T-helper 22 cell (primary cell): ENCODE results near the gene NEDD4.
"Not testable (repeated sequence)": the region's sequence is repeated elsewhere in the genome, so short reads cannot be mapped to it uniquely, and the experiment has no call there.

ENCODE experiments used
- DNase-seq: peaks from one replicate; pipeline ENCODE4 v3.0.0-alpha.2; 2020; ENCODE audit warnings: low read depth

NEDD4 gene

DNA sequence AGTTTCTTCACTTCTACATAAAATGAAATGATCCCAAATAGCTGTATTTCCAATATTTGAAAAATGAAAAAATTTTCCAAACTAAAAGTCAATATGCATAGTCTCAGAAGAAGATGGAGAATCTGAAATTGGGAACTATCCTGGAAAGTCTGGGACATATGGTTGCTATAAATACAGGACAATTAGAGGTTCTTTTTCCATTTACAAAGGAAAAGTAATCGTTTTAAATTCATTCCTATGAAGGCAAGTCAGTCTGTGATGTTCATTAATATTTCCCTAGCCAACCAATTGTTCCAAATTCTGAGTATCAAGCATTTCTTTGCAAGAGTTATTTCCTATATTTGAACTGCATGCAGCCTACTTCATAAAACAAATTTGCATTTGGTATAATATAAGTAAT is 102.2 kb downstream of the NEDD4 start:
- no peak for DNase-seq

DNA sequence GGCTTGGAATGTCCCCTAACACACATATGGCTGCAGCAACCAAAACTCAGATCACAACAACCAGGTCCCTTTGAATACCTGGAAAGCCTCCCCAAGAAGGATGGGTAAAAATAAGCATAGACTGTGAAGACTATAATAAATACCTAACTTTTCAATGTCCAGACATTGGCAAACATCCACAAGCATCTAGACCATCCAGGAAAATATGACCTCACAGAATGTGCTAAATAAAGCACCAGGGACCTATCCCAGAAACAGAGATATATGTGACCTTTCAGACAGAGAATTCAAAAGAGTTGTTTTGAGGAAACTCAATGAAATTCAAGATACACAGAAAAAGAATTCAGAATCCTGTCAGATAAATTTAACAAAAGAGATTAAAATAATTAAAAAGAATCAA is 109.2 kb downstream of the NEDD4 start:
- DNase-seq = no peak

DNA sequence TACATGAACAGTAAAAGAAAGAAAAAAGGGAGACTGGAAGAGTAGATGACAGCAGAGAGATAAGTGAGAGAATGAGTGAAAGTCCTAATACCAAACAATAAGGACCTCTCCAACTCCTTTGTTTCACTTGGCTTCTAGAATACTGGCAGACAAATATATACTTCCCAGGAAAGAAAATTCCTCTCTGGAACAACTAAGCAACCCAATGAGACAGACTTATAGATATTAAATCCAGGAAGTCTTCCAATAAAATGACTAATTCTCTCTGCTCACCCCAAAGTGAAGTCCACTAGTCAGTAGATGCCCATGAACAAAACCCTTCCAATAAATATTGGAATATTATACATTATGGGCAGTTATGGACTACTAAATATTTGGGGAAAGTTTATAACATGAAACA is 114.2 kb downstream of the NEDD4 start:
- DNase-seq = no peak

DNA sequence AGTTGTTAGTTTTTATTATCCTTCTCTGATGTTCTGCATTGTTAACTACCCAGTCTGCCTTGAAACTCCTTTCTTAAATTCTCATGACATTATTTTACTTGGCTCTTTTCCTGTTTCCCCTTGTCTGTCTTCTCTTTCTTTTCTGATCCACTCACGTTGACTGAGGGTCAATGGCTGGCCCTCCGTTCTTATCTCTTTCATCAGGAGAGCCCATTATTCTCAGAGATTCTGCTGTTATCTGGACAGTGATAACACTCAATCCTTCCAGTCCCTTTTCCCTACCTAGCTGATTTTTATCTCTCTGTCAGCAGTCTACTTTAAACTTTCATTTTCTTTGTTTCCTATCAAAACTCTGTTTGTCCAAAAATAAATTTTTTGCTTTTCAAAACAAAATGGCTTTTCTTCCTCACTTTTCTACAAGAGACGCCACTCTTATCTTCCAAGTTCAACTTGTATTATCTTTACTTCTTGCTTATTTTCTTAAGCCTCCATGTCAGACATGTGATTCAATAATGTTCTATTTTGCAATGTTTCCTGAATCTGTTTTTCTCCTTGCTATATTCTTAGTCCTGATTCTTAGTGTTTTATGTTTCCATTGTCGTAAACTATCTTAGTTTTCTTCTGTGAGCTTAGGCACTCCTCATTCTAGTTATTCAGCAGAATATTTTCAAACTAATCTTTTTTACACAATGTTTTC is 120.2 kb downstream of the NEDD4 start:
- DNase-seq = no peak

DNA sequence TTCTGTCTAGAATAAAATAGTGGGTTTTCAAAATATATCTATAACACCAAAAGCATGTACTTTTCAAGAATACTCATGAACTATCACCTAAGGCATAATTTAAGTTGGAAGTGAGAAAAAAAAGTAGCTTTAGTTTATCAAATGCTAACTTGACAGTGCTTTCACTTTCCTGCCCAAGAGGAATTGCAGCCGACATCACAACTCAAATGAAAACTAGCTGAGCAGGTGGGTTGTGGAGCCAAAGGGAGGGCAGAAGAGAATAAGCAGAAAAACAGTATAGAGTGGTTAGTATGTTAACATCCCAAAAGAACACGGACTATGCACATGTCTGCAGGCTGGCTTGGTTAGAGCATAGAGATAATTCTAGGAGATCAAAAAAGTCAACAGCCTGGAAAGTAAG is 120.9 kb downstream of the NEDD4 start:
- DNase-seq = no peak

DNA sequence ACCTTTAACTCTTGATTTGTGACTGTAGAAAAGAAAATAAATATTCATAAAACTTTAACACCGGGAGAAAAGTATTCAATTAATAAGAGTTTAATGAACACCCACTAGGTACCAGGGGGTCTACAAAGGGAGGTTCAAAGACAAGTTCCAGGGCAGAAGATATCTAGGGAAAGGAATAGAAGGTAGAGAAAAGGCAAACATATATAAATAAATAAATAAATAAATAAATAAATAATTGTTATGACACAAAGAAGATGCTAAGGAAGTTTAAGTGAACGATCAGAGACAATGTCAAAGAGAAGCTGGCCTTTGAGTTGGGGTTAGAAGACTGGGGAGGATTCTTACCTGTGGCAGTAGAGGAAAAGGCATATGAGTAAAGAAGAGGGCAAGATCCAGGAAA is 123.8 kb downstream of the NEDD4 start:
- no peak for DNase-seq

DNA sequence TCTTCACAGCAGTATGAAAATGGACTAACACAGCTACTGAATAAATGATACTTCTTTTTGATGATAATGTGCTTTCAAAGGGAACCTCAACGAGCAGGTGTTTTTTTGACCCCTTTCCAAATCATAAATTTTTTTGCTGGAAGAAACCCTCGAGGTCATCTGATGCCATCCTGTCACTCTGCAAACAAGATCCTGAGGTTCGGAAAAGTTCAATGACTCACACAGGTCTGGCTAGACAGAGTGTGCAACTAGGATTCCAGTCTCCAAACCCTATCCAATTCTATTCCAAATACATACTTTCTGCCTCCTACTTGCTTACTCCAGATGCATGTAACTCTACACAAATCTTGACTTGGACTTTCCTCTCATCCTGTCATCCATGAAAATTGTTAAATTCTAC is 124.7 kb downstream of the NEDD4 start:
- no peak for DNase-seq

DNA sequence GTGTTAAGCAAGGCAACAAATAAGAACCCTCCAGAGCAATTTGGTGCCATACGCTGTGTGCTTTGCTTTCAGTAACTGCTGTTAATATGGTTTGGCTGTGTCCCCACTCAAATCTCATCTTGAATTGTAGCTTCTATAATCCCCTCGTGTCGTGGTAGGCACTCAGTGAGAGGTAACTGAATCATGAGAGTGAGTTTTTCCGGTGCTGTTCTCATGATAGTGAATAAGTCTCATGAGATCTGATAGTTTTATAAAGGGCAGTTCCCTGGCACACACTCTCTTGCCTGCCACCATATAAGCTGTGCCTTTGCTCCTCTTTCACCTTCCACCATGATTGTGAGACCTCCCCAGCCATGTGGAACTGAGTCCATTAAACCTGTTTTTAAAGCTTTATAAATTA is 125.1 kb downstream of the NEDD4 start:
- DNase-seq = not testable (repeated sequence)

DNA sequence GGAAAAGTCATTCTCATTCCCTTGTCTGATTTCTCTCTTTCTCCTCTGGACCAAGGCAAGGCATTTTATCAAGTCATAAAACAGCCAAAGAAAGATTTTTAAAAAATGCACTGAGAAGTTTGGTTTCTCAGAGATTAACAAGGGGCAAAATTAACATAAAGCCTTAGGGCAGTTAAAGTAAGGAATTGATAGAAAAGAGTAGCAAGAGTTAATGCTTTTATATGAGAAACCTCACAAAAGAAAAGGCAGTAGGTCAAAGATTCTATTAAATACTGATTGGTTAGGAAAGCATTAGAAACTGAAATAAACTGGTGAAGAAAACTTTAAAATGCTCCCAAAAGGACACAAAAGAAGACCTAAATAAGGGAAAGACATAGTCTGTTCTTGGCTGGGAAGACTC is 129.5 kb downstream of the NEDD4 start:
- DNase-seq = no peak

DNA sequence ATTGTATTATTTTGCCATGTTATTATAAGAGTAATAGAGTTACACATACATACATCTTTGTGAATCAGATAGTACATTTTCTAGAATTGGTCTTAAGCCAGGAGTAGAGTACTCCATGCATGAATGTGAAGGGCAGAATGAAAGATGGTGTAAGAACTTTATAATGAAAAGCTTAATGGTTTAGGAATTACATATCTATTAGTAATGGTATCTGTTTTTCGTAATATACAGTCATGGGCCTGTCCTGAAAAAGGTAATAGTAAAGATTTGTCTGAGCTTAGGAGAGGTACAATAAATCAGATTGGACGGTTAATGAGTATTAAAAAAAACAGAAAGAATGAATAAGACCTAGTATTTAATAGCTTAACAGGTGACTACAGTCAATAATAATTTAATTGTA is 132.3 kb downstream of the NEDD4 start:
- DNase-seq = no peak

DNA sequence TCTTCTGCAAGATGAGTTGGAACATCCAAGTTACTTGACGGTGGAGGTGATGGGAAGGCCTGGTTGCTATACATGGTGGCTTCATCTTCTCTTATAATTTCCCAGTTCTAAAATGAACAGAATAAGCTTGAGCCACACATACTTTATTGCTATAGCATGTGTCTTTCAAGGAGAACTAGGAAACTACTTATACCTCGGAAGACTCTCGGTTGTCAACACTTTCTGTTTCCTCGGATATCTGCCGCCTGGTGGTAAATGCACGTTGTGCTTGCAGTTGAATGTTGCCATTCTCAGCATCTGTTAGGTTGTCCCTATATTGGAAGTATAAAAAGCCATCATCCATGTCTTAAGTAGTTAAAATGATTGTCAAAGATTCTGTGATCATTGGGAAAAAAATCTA is 132.9 kb downstream of the NEDD4 start:
- no peak for DNase-seq

DNA sequence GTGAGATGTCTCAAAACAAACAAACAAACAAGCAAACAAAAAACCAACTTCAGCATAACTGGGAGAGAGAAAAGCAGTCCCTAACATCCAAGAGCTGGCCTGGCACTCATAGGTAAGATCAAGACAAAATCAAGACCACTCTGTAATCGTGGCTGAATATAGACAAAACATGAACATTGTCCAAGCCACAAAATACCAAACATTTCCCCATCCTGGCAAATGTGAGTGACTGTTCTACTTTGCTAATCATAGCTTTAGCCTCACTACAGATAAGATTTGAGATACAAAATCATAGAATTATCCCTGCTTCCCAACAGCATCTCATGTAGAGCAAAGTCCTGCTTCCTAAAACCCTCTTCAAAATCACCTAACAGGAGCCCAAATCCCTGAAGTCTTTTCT is 133.7 kb downstream of the NEDD4 start:
- DNase-seq = no peak

DNA sequence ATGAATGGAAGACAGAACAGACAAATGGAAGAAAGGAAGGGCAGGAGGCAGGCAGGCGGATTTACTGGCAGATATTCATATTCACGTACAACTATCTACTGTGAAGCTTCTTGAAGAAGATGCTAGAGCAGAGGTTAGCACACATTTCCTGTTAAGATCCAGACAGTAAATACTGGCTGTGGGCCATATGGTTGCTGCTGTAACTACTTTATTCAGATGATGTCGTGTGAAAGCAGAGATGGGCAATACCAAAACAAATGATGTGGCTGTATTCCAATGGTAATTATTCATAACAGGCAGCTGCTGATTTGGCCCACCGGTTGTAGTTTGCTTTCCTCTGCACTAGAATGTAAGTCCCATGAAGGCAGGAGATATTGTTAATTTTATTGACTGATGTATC is 134.8 kb downstream of the NEDD4 start:
- no peak for DNase-seq

DNA sequence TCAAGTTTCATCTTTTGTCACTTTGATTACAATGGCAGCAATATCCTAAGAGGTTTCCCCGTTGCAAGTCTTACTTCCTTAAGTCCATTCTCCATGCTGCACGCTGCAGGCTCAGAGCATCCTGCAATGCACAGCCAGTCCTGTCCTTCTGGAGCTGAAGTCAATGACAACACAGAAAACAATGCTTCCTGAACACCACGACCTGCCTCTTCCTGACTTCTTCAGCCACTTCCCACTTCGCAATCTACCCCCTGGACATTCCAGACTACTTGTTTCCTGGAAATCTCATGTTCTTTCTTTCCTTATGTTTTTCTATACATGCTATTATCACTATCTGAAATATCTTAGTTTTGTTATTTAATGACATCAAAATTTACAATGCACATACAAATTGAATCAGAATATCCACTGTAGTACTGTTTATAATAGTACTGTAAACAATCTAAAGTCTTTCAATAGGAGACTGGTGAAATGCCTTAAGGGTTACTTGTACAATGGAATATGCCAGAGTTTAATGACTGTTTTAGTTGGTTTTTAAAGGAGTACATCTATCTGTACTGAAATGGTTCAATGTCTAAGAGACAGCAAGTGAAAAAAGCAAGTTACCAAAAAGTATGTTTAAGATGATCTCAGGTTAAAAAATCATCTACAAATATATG is 136.8 kb downstream of the NEDD4 start:
- DNase-seq = no peak

DNA sequence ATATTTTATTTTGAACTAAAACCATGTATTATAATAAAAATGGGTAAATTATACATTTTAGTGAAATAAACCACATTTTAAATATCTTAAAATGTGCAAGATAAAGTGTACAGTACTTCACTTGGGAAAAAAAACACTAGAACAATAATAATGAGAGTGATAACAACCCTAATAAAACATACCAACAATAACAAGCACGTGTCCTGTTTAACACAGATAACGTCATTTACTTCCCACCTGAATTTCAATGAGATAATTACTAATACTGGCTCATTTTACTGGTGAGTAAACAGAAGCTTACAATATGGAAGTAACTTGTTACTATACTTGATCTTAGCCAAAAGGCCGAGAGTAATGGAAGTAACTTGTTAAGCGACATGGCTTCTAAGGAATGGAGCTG is 140.3 kb downstream of the NEDD4 start:
- DNase-seq = no peak

DNA sequence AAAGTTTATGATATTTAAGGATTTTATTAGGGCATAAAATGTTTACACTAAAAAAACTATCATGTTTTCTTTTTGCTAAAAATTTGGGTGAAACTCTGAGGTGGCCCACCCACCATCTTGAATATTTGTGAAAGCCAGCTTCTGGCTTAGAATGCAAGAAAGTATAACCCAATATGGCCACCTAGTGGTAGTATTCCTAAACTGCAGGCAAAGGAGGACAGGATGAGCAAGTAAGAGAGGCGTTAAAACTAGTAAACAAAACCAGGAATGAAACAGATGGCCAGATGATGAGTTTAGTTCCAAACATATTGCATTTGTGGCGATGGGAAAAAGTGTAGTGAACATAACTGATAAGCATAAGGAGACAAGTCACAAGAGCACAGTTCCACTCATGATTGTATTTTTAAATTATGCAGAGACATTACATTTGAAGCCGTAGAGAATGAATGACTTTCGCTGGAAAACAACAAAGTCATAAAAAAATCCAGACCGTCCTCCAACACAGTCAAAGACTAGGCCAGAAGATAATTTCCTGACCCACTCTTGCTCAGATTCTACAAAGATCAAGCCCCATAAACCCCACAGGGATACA is 147.2 kb downstream of the NEDD4 start:
- no peak for DNase-seq

DNA sequence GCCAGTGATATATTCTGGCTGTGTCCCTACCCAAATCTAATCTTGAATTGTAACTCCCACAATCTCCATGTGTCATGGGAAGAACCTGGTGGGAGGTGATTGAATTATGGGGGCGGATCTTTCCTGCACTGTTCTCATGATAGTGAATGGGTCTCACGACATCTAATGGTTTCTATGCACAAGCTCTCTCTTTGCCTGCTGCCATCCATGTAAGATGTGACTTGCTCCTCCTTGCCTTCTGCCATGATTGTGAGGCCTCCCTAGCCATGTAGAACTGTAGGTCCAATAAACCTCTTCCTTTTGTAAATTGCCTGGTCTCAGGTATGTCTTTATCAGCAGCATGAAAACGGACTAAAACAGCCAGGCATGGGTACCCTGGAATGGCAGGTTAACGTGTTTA is 150.5 kb downstream of the NEDD4 start:
- not testable (repeated sequence) for DNase-seq

DNA sequence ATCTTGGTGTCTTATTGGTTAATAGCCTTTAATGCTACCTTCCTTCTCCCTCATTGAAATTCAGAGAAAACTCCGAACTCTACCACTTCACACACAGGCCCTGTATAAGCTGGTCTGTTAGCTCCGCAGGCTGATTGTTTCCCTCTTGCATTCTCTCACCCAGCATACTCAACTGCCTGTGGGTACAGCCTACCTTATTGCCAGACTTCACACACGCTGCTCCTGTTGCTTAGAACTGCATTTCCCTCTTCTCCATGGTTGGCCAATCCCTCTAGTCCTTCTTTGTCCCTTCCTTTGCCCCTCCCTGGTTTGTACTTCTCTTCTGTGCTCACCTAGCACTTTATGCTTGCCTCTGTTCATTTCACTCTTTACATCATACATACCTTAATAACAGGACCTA is 157.5 kb downstream of the NEDD4 start:
- no peak for DNase-seq

DNA sequence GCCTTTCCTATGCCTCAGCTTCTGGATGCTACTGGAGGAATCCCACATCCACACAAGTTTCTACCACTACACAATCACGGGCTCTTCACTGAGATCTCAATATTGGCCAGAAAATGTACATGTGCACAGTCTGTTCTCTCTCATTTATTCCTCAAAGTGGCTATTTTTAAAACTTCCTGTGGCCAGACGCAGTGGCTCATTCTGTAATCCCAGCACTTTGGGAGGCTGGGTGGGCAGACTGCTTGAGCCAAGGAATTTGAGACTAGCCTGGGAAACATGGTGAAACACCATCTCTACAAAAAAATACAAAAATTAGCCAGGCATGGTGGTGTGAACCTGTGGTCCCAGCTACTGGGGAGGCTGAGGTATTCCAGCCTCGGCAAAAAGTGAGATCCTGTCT is 159.1 kb downstream of the NEDD4 start:
- no peak for DNase-seq

DNA sequence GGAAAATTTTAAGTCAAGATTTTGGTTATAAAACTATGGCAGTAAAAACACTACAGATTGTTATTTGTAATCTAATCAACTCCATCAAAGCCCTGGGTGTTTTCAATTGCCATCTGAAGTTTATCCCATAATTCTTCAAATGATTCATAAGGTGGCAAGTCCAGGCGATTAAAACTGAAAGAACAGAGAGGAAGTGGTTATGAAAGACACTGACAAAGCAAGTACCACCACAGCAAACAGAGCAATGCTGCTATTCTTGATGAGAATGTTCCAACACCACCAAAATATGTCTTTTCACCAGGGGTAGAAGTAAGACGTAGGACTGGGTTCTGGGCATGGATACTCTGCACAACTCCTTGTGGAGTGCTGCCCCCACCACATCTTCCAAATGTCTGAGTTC is 163.6 kb downstream of the NEDD4 start:
- DNase-seq = no peak

DNA sequence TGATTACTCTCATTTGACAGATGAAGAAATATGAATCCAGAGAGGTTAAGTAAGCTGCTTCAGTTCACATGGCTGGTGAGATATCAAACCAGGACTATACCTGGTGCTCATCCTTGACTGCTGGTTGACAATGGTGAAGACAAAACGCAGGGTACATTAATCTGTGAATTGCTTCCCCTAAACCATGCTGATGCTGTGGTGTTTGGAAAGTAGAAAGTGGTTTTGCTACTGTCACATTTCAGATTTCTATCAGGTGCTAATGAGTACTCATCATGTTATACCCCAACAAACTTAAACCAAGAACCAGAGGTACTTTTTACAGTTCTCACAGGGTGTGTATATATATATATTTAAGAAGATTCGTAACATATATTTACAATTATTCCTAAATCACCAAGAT is 165.5 kb downstream of the NEDD4 start:
- no peak for DNase-seq

DNA sequence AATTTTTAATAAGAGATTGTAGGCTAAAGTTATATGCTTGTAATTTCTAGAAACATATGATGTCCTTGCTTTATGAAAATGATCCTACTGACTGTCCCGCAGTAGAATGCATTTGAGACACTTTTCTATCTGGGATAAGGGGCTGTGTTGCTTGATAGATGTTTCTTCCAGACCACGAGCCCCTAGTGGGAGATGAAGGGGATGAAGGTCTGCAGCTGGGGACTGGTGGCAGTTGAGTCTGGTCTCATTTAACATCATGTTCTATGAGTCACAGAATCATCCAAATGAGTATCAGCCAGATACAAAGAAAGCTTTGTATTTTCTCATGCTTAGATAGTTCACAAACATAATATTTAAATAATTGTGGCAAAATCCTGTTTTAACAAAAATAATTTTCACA is 166.2 kb downstream of the NEDD4 start:
- DNase-seq = no peak

DNA sequence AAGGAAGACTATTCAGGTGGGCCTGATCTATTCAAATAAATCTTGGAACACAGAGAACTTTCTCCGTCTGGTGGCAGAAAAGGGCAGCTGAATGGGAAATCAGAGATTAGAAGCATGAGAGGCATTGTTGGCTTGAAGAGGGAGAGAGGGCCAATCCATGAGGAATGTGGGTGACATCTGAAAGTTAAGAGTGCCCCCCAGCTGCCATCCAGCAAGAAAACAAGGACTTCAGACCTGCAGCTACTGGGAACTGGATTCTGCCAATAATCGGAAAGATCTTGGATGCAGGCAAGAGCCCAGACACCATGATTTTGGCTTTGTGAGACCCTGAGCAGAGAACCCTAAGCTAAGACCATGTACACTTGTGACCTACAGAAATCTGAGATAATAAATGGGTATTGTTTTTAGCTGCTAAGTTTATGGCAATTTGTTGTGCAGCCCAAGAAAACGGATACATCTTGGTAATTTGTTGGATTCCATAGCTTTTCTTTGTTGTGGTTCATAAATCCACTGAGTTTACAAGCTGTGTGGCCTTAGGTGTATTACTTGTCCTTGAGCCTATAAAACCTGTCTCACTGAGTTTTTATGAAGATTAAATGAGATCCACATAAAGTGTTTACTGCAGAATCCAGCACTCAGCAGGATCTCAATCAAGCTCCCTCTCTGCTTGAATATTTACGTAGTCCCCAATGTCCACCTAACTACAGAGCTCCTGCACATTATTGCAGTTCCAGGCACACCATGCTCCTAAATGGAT is 168.4 kb downstream of the NEDD4 start:
- no peak for DNase-seq
